GM12891 (cell line): ENCODE measurements around the gene MYO18A.

ENCODE experiments used
- DNase-seq: peaks from one replicate; pipeline ENCODE4 v3.0.0; 2011; ENCODE audit warnings: low spot score; ENCODE audit not compliant: insufficient read length
- FAIRE-seq: peaks from 2 replicates; lab custom pipeline; 2011; peaks lifted over from hg19 to GRCh38; lab: Jason Lieb, UNC
- PAX5 ChIP-seq: IDR thresholded peaks from 2 replicates; pipeline ENCODE4 v1.6.1; 2011; ENCODE audit warnings: low read length, moderate library complexity, mild to moderate bottlenecking; ENCODE audit not compliant: insufficient read depth, severe bottlenecking
- POLR2A ChIP-seq: IDR thresholded peaks from 2 replicates; pipeline ENCODE4 v1.6.1; 2011; ENCODE audit warnings: low read depth, low read length, control low read depth
- POLR2AphosphoS5 ChIP-seq: IDR thresholded peaks from 2 replicates; pipeline ENCODE4 v1.6.1; 2011; ENCODE audit warnings: low read depth, low read length, control low read depth
- POU2F2 ChIP-seq: IDR thresholded peaks from 2 replicates; pipeline ENCODE4 v1.6.1; 2011; ENCODE audit warnings: low read depth, mild to moderate bottlenecking, control low read depth, low read length, moderate library complexity
- SPI1 ChIP-seq: IDR thresholded peaks from 2 replicates; pipeline ENCODE4 v1.6.1; 2011; ENCODE audit warnings: low read depth, low read length, control low read depth
- TAF1 ChIP-seq: IDR thresholded peaks from 2 replicates; pipeline ENCODE4 v1.6.1; 2011; ENCODE audit warnings: low read depth, low read length, control low read depth

MYO18A gene

DNA sequence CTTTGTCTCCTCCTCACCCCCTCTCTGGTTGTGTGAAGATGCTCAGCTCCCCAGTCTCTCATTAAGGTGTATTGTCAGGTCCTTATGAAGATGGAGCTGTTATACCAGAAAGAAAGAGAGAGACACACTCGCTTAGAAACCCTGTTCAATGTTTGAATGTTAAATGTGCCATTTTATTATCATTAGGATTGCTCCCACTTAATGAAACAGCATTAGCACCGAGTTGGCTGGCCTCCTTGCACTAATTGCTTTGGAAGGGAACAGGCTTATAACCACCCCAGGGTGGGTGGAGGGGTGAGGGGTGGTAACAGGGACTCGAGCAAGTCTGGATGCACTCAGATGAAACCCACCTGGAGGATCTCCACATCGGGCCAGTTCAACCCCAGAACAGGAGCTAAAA lies 122.8 kb downstream of the MYO18A start:
- DNase-seq = no peak
- no peak for FAIRE-seq

DNA sequence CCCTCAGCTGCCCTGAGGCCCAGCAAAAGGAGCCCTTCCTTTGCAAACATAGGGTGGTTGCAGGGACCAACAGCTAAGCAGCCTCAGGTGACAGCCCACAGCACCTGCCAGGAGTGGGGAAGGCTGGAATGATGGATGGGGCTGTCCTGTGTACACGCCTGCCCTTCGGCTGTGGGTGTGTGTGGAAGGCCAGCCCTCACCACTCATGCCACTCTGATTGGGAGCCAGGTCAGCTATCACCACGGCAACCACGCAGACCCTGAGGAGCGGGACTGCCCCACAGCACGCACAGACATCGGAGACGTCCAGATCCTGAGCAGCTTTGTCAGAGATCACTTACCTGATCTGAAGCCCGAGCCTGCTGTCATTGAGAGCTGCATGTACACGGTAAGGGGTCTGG lies 125.4 kb downstream of the MYO18A start:
- FAIRE-seq (no peak), DNase-seq (no peak)
- TF ChIP-seq POLR2AphosphoS5 = no peak

More for the DNA sequence above, 122.8 kb downstream of the MYO18A start:
- no peak for TF ChIP-seq PAX5
- TF ChIP-seq POU2F2 = no peak
- no peak for TF ChIP-seq TAF1
- no peak for TF ChIP-seq POLR2A
- no peak for TF ChIP-seq SPI1
- TF ChIP-seq POLR2AphosphoS5 = no peak

DNA sequence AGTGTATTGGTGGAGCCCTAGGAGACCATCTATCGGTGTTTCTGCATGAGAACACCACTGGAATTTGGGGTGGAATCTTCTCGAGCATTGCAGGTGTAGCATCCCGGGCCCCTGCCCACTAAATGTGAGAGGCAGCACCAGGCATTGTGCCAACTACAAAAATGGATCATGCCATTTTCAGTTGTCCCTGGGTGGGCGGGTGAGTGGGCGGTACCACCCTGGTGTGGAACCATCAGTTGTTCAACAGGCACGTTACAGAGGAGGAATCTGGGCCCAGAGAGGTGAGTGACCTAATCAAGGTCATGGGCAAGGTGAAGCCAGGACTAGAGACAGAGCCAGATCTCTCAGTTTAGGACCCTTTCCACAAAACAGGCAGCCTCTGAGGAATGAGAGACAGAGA lies 128.5 kb downstream of the MYO18A start:
- TF ChIP-seq SPI1 = no peak
- TF ChIP-seq POU2F2 = no peak
- no peak for TF ChIP-seq POLR2A
- no peak for TF ChIP-seq TAF1
- TF ChIP-seq POLR2AphosphoS5 = no peak
- TF ChIP-seq PAX5 = no peak
- DNase-seq (no peak), FAIRE-seq (no peak)

DNA sequence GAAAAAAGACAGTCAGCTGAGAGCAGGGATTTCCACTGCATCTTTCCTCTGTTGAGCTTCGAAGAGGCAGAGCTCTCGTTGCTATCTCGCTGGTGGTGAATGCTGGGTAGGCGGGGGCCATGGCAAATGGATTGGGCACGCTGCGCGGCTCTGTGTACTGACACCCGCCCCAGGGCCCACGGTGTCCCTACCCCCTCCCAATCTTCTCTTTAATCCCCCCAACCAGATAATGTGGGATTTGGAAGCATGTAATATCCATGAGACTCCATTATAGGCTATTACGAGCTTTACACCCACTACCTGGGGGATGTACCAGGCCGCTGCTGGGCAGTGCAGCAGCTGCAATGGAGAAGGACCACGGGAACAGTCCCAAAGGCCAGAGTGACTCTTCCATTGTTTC lies 129.0 kb downstream of the MYO18A start:
- DNase-seq = no peak
- TF ChIP-seq TAF1 = no peak
- TF ChIP-seq SPI1 = no peak
- TF ChIP-seq PAX5 = no peak
- no peak for TF ChIP-seq POU2F2
- FAIRE-seq = no peak

DNA sequence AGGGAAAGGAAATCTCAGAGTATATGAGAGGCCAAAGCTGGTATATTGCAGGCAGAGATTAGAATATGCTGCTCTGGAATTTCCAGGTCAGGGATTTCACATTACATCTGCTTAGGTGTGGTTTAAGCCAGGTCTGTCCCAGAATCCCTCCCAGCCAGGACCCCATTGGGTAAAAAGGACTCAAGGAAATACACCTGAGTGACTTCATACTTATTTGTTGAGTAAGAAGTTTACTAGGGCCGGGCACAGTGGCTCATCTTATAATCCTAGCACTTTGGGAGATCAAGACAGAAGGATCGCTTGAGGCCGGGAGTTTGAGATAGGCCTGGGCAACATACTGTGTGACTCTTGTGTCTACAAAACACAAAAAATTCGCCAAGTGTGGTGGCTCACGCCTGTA lies 130.0 kb downstream of the MYO18A start:
- FAIRE-seq = no peak
- no peak for DNase-seq
- TF ChIP-seq POLR2AphosphoS5 = no peak
- TF ChIP-seq TAF1 = no peak
- no peak for TF ChIP-seq POU2F2
- TF ChIP-seq POLR2A = no peak
- TF ChIP-seq PAX5 = no peak
- TF ChIP-seq SPI1 = no peak

DNA sequence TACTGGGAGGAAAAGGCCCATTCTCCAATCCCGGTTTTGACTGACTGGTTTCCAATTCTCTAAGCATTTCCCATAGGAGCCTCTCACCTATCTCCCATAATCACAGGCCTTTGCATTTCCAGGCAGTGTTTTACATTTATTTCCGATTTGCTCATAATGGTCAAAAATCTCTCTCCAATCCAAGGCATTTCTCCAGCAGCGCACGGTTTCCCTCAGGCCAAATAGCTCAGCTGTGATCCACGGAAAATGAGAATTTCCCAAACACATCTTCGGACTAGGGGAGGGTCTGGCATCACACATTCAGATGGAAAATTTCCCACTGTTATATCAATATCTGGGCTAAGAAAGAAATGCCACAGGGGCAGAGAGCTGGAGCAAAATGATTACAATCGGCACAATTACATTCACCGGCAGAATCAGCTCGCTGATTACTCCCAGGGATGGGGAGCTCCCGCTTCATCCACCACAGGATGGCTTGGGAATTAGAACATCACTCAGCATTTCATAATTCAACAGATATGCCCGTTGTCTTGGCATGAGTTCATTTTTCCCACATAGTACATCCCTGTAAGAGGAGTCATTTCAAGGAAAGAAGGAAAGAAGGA lies 130.6 kb downstream of the MYO18A start:
- no peak for DNase-seq
- FAIRE-seq = no peak
- TF ChIP-seq POU2F2 (no peak), PAX5 (no peak), SPI1 (no peak), TAF1 (no peak), POLR2AphosphoS5 (no peak), POLR2A (no peak)

DNA sequence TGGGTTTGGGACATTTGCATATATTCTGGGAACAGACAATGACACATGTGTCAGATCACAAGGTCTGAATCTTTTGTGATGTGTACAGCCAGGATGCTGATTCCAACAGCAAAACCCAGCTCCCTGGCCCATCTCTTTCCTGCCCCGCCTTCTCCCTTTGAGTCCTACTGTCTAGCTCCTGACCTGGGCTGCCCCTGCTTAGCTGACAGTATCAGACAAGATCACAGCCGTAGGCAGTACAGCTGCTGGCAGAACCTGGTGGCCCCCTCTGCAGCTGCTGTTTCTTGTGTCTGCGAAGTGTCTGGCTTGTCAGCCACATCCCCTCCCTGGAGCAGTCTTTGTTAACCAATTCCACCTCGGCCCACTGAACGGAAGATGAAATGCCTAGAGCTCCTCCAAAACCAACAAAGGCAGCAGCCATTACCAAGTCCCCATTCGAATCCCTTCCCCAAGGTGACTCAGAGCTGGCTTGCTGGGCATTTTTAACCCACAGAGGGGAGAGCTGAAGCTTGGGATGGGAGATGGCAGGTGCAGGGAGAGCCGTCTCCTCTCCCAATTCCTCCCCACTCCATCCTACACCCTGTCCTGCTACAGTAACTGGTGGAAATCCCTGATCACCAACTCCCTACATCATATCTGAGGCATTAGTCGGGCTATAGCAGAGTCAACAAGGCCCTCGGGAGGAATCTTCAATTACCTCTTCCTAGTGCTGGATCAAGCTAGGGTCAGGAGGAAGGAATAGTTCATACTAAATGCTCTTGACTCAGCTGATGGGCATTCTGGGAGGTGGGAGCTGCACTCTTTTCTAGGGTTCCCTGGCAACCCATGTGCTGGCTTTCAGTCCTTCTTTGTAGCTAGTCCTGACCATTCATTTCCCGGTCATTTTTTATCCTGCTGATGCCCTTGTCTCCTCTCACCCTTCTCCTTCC lies 131.5 kb downstream of the MYO18A start:
- TF ChIP-seq PAX5 (no peak), SPI1 (no peak), POLR2AphosphoS5 (no peak), TAF1 (no peak), POU2F2 (no peak), POLR2A (no peak)
- peak; percentile 16 for FAIRE-seq
- no peak for DNase-seq

DNA sequence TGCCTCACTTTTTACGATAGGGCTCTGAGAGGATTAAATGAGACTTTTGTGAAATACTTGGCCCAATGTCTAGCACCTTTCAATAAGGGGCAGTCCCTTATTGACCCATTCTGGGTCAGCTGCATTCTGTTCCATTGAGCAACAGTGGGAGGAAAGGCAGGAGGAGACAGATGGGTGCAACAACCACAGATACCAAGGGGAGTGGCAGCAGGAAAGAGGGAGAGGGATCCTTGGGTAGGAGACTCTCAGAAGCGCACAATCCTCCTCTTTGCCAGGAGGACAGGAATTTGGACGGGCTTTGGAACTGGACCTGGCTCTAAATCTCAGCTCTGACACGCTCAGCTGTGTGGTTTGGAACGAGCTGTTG lies 133.7 kb downstream of the MYO18A start:
- FAIRE-seq = no peak
- no peak for DNase-seq
- TF ChIP-seq PAX5 = no peak
- TF ChIP-seq TAF1 = no peak
- TF ChIP-seq POU2F2 = no peak
- TF ChIP-seq POLR2AphosphoS5 = no peak
- no peak for TF ChIP-seq POLR2A
- TF ChIP-seq SPI1 = no peak

DNA sequence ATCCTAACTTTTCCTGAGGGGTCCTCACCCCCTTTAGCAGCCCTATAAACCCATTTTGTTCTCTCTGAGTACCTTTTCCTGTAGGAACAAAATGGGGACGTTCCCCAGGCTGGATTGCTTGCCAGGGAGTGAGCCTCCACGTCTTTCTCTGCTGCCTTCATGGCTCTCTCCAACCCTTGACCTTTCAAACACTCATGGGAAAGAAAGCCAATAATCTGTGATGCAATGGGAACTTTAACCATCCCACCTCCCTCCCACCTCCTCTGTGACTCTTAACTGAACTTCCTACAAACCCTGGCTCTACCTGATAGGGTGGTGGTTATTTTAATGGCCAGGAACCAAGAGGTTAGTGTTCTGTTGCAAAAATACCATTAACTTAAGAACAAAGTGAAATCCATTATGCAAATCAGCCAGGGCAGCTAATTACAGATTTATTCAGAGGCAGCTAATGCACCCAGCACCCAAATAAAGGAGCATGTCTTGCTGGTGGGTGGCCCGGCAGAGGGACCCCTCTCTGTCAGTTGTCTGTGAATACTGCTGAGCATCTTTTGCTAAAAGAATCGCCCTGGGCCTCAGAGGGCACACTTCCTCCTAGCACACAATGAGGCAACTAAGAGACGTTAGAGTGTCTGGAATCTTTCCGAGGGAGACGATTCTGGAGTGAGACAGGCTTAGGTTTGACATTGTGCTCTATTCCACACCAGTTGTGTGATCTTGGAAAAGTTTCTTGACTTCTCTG lies 134.3 kb downstream of the MYO18A start:
- TF ChIP-seq POLR2AphosphoS5 = no peak
- no peak for TF ChIP-seq POLR2A
- no peak for TF ChIP-seq SPI1
- TF ChIP-seq PAX5 = no peak
- no peak for TF ChIP-seq POU2F2
- TF ChIP-seq TAF1 = no peak
- no peak for FAIRE-seq
- no peak for DNase-seq

DNA sequence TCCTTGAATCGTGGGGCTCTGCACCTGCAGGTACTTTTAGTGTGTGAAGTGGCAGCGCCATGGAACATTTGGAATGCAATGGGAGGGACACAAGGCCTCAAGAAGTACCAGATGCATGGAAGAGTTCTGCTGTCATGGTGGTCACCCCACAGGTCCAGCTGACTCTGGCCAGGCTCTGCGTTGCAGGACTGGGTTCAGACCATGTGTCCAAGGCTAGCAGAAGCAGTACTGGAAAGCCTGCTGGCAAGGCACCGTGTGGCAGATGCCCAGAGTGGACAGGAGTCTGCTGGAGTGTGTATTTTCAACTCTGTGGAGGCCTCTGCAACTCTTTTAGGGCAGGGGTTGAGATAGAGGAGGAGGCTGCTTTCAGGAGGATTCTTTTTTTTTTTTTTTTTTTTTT lies 135.2 kb downstream of the MYO18A start:
- FAIRE-seq = no peak
- TF ChIP-seq PAX5 (no peak), POU2F2 (no peak), POLR2A (no peak), SPI1 (no peak), POLR2AphosphoS5 (no peak), TAF1 (no peak)

More for the DNA sequence above, 135.2 kb downstream of the MYO18A start:
- no peak for DNase-seq
